Measurements from ENCODE around the gene TRIML2.

Gene TRIML2

DNA sequence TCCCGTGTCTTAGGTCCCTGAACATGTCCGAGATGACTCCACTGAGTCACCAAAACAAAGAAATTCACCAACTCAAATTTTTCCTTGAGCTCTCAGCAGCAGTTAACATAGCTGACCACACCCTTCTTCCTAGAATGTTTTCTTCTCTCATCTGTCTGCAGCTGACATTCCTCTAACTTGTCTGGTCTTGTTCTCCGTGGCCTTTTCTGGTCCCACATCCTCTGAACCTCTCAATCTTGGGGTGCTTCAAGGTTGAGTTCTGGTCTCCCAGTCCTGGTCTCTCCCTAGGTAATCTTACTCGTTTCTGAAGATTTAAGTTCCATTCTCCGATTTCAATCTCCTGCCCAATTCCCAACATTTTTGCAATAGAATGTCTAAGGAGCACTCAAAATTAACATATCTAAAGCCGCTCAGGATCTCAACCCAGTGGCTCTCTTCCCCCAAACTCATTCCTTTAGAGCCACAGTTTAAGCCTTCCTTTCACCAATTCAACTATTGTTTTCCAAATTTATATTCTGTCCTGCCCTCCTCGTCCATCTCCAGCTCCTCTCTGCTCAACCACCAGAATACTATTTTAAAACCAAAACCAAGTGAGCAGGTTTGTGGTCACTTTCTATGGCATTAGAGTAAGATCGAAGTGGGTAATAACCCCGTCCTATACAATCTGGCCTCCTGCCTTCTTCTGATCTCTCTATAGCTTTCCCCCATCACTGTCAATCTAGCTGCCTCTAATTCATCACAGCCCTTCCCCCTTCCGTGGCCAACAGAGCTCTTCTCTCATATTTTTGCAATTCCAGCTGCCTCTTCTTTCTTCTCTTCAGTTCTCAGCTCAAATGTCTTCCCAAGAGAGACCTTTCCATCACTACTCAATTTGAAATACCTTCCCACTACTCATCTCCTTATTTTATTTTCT lies 1.2 kb downstream of the TRIML2 start:
- H3K4me3 ChIP-seq (ENCODE audit: low read length), result no peak overlapping the region
- TF ChIP-seq, protein P1, sequence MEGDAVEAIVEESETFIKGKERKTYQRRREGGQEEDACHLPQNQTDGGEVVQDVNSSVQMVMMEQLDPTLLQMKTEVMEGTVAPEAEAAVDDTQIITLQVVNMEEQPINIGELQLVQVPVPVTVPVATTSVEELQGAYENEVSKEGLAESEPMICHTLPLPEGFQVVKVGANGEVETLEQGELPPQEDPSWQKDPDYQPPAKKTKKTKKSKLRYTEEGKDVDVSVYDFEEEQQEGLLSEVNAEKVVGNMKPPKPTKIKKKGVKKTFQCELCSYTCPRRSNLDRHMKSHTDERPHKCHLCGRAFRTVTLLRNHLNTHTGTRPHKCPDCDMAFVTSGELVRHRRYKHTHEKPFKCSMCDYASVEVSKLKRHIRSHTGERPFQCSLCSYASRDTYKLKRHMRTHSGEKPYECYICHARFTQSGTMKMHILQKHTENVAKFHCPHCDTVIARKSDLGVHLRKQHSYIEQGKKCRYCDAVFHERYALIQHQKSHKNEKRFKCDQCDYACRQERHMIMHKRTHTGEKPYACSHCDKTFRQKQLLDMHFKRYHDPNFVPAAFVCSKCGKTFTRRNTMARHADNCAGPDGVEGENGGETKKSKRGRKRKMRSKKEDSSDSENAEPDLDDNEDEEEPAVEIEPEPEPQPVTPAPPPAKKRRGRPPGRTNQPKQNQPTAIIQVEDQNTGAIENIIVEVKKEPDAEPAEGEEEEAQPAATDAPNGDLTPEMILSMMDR (conservative IDR thresholded peaks at IDR 0.05; ENCODE audit: low read depth, low read length), result no peak
- no peak for DNase-seq (ENCODE audit: low read depth)

DNA sequence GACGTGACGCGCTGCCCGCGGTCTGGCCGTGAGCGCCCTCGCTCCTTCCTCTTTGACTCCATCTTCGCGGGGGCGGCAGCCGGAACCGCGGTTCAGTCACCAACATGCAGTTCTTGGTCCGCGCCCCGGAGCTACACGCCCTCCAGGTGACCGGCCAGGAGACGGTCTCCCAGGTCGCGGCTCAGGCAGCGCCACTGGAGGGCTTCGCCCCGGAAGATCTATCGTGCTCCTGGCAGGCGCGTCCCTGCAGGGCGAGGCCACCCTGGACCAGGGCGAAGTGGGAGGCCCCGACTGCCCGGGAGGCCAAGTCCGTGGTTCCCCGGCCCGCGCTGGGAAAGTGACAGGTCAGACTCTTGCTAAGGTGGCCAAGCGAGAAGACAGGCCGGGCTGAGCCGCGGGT lies 2.9 kb downstream of the TRIML2 start:
- TF ChIP-seq, protein P1 (conservative IDR thresholded peaks at IDR 0.05; ENCODE audit: low read depth, low read length), result no peak
- no peak overlapping the region for H3K4me3 ChIP-seq (ENCODE audit: low read length)
- DNase-seq (ENCODE audit: low read depth), result no peak

DNA sequence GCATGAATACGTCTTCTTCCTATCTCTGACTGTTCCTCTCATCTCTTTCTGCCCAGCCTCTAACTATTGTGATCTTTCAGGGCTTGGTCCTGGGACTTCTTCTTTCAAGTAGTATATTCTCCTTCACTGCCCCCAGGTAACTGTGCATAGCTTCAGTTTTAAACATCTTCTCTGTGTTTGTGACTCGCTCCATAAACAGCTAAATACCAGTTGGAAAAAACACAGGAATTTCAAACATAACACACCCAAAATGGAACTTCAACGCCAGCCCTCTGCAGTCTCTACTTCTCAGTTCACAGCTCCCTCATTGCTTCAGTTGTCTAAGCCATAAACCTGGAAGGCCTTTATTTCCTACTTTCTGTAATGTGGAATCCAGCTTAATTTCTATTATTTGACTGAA lies 16.6 kb downstream of the TRIML2 start:
- TF ChIP-seq, protein P1 (conservative IDR thresholded peaks at IDR 0.05; ENCODE audit: low read depth, low read length), result no peak
- no peak overlapping the region for H3K4me3 ChIP-seq (ENCODE audit: low read length)
- DNase-seq (ENCODE audit: low read depth), result no peak

DNA sequence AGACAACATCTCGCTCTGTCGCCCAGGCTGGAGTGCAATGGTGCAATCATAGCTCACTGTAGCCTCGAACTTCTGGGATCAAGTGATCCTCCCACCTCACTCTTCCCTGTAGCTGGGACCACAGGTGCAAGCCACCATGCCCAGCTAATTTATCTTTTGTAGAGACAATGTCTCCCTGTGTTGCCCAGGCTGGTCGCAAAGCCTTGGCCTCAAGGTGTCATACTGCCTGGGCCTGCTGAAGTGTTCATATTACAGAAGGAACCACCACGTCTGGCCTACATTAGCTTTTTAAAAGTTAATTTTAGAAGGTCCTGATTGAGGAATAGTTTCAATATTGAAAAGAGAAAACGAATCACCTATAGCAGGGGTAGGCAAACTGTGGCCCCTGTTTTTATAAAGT lies 22.5 kb downstream of the TRIML2 start:
- TF ChIP-seq, protein P1 (conservative IDR thresholded peaks at IDR 0.05; ENCODE audit: low read depth, low read length), result no peak
- no peak for DNase-seq (ENCODE audit: low read depth)
- no peak overlapping the region for H3K4me3 ChIP-seq (ENCODE audit: low read length)

DNA sequence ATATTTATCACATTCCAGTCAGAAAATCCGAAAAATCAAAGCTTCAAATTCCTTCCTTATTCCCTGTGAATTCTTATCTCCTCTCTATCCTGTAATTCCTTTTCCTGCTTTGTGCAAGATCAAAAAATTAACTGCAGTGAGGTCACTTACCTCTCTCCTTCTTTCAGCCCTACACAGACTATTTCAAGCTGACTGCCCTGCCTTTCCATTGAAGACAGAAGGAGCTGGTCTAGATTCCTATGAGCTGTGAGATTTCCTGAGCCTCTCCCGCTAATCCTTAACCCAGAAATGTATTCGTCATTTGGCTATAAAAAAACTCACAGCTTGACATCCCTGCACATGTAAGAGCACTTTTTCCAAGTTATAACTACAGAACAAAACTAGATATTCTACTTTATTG lies 26.6 kb downstream of the TRIML2 start:
- no peak overlapping the region for H3K4me3 ChIP-seq (ENCODE audit: low read length)
- peak; percentile 21 for DNase-seq (ENCODE audit: low read depth)
- TF ChIP-seq, protein P1 (conservative IDR thresholded peaks at IDR 0.05; ENCODE audit: low read depth, low read length), result no peak

DNA sequence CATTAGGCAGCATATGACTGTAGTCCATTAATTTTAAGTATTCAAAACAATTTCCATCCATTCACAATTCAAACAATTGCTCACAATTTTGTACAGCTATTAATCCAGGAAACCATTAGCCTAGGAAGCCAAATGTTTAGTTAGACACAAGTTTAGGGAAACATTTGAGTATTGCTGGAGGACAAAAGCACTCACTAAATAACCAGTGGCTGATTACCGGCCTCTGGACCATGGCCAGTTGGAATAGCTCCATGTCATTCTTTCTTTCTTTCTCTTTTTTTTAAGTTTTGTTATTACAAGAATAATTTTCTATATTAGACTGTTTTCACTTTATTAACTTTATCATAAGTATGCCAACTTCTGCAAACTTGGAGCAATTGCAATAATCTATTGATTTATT lies 31.3 kb downstream of the TRIML2 start:
- no peak overlapping the region for H3K4me3 ChIP-seq (ENCODE audit: low read length)
- TF ChIP-seq, protein P1 (conservative IDR thresholded peaks at IDR 0.05; ENCODE audit: low read depth, low read length), result no peak
- DNase-seq (ENCODE audit: low read depth), result no peak

DNA sequence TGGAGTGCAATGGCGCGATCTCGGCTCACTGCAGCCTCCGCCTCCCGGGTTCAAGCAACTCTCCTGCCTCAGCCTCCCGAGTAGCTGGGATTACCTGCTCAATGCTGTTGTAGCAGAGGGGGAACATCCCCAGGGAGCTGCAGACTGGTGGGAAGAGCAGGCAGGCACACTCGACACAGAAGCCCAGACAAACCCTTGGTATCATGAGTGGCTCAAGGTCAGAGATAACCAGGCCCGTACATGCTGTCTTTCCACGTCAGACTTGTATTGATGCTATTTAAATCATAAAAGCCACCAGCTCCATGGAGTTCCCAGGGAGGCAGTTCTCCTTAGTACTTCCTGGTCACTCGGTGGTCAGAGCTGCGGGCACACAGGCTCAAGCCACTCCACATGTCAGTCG lies 33.2 kb downstream of the TRIML2 start:
- no peak overlapping the region for H3K4me3 ChIP-seq (ENCODE audit: low read length)
- no peak for DNase-seq (ENCODE audit: low read depth)
- TF ChIP-seq, protein P1 (conservative IDR thresholded peaks at IDR 0.05; ENCODE audit: low read depth, low read length), result no peak
